ENCODE measurements around the gene ADIPOR2.

- TF ChIP-seq CTCF (conservative IDR thresholded peaks at IDR 0.05; ENCODE audit: low read depth, low read length) (no peak), POLR2A (IDR thresholded peaks at IDR 0.05; ENCODE audit: low read depth, low read length) (no peak), ELK1 (IDR thresholded peaks at IDR 0.05; ENCODE audit: borderline replicate concordance, low read depth, low read length) (no peak)
Measured at GRCh38 chr12:1657688-1658087, 33.2 kb upstream of the ADIPOR2 start.
